ENCODE results near the gene FYB1. TPM values are rescaled to one million over a fixed set of nuclear protein-coding genes. Genes with fewer than 3 reads are reported as not detected.

FYB1 gene
- total and polyA plus RNA-seq, 2 donors (not counting 1 experiment from before 2014, with no cell fraction given), result 1.3 to 1.4 TPM

DNA sequence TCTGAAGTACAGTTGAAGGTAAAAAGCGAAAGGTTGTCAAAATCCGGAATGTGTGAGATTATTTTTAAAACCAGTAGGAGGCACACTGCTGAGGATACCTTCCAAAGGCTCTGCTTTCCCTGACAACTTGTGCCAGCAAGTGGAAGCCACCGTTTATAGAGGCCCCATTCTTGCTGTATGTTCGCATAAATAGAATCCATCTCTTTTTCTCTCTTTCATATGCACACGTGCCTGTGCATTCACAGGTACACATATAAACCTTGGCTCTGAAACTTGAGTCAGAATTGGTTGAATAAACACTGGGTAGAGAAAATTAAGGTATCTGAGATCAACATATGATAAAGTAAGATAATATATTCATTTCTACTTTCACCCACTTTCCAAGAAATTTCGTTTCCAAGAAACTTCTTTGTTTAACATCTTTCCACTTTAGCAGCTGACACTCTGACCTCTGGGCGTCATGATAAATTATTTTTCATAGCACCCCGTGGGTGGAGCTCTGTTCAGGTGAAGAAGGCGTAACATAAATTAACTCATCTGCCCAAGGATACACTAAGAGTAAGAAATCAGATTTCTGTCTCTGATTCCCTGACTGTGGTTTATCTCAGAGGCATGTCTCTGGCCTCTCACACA lies 81.4 kb downstream of the FYB1 start:
- DNase-seq (no peak), ATAC-seq (ENCODE audit: low read depth) (no peak)
- Mint-ChIP-seq H3K27me3 (peaks cover 9% of the 10 kb centered on the region), H3K4me1 (no peaks in the 10 kb centered on the region), H3K4me3 (no peak overlapping the region), H3K27ac (no peak overlapping the region), H3K9me3 (ENCODE audit: insufficient read depth) (no peaks in the 10 kb centered on the region)
- TF ChIP-seq EZH2 (IDR thresholded peaks at IDR 0.05; ENCODE audit: borderline replicate concordance, insufficient read depth, low read depth, low read length, poor library complexity, severe bottlenecking), result no peak
- TF ChIP-seq, protein P1, sequence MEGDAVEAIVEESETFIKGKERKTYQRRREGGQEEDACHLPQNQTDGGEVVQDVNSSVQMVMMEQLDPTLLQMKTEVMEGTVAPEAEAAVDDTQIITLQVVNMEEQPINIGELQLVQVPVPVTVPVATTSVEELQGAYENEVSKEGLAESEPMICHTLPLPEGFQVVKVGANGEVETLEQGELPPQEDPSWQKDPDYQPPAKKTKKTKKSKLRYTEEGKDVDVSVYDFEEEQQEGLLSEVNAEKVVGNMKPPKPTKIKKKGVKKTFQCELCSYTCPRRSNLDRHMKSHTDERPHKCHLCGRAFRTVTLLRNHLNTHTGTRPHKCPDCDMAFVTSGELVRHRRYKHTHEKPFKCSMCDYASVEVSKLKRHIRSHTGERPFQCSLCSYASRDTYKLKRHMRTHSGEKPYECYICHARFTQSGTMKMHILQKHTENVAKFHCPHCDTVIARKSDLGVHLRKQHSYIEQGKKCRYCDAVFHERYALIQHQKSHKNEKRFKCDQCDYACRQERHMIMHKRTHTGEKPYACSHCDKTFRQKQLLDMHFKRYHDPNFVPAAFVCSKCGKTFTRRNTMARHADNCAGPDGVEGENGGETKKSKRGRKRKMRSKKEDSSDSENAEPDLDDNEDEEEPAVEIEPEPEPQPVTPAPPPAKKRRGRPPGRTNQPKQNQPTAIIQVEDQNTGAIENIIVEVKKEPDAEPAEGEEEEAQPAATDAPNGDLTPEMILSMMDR (IDR thresholded peaks at IDR 0.05), result no peak
- H2AFZ ChIP-seq (ENCODE audit: insufficient read depth, low read depth, low read length, poor library complexity, severe bottlenecking), result no peak overlapping the region
- ChIA-PET POLR2A (no interaction called here), CTCF (no interaction called here)
- no peak overlapping the region for H3K4me3 ChIP-seq (ENCODE audit: control extremely low read depth in 1 of 5, extremely low read depth in 1 of 5, insufficient read depth in 1 of 5, low read depth in 2 of 5, low read length in 4 of 5)
- no peaks in the 10 kb centered on the region for H4K20me1 ChIP-seq (ENCODE audit: control insufficient read depth, insufficient read depth, low read length, poor library complexity, severe bottlenecking)
- no peaks in the 10 kb centered on the region for H3K27me3 ChIP-seq (replicated peaks in 1 of 4; ENCODE audit: control extremely low read depth in 1 of 4, control insufficient read depth in 3 of 4, insufficient read depth in 4 of 4, low read length in 3 of 4)
- H3K4me2 ChIP-seq (replicated peaks; ENCODE audit: low read depth, low read length, poor library complexity, severe bottlenecking), result no peak overlapping the region
- no peaks in the 10 kb centered on the region for H3K36me3 ChIP-seq (replicated peaks in 1 of 2; ENCODE audit: control extremely low read depth in 1 of 2, control insufficient read depth in 1 of 2, extremely low read depth in 1 of 2, insufficient read depth in 2 of 2, low read length in 1 of 2)
- 69% methylated on average over 2 of the region's 9 CpGs for WGBS (ENCODE audit: insufficient coverage)
- H3K9ac ChIP-seq (ENCODE audit: low read length), result no peak overlapping the region
- H3K27ac ChIP-seq (ENCODE audit: low read length in 2 of 2), result no peak overlapping the region
- no peaks in the 10 kb centered on the region for H3K79me2 ChIP-seq (ENCODE audit: control insufficient read depth, insufficient read depth, low read length)
- intact Hi-C loops (cut with micrococcal nuclease), result no loop called here
- no peaks in the 10 kb centered on the region for H3K4me1 ChIP-seq (ENCODE audit: control insufficient read depth in 2 of 2, insufficient read depth in 2 of 2, low read length in 2 of 2)
- H3K9me3 ChIP-seq (ENCODE audit: control extremely low read depth in 1 of 3, control insufficient read depth in 2 of 3, insufficient read depth in 1 of 3, low read length in 2 of 3), result no peaks in the 10 kb centered on the region

DNA sequence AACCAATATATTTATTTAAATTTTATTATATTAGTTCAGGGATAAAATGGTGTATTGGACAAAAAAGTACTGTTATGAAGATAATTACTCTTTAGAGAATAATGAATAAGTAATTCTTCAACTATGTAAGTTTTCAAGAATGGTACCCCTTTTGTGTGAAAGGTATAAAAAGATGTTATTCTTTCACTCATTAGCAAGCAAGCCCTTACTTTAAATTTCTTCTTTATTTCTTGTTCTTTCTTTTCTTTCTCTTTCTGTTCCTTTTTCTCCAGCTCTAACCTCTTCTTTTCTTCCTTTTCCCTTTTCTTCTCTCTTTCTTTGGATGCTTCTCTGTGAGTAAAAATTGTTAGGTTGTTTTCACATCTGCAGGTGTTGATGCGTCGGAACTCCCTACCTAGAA lies 82.0 kb downstream of the FYB1 start:
- H4K20me1 ChIP-seq (ENCODE audit: control insufficient read depth, insufficient read depth, low read length, poor library complexity, severe bottlenecking), result no peaks in the 10 kb centered on the region
- H3K79me2 ChIP-seq (ENCODE audit: control insufficient read depth, insufficient read depth, low read length), result no peaks in the 10 kb centered on the region
- H3K9ac ChIP-seq (ENCODE audit: low read length), result no peak overlapping the region
- ATAC-seq (ENCODE audit: low read depth) (no peak), DNase-seq (no peak)
- no peaks in the 10 kb centered on the region for H3K9me3 Mint-ChIP-seq (ENCODE audit: insufficient read depth)
- no peak overlapping the region for H3K4me3 ChIP-seq (ENCODE audit: control extremely low read depth in 1 of 5, extremely low read depth in 1 of 5, insufficient read depth in 1 of 5, low read depth in 2 of 5, low read length in 4 of 5)
- H3K36me3 ChIP-seq (replicated peaks in 1 of 2; ENCODE audit: control extremely low read depth in 1 of 2, control insufficient read depth in 1 of 2, extremely low read depth in 1 of 2, insufficient read depth in 2 of 2, low read length in 1 of 2), result no peaks in the 10 kb centered on the region
- POLR2A ChIA-PET, result no interaction called here
- H3K27me3 ChIP-seq (replicated peaks in 1 of 4; ENCODE audit: control extremely low read depth in 1 of 4, control insufficient read depth in 3 of 4, insufficient read depth in 4 of 4, low read length in 3 of 4), result no peaks in the 10 kb centered on the region
- no peaks in the 10 kb centered on the region for H3K4me1 Mint-ChIP-seq
- H3K4me2 ChIP-seq (replicated peaks; ENCODE audit: low read depth, low read length, poor library complexity, severe bottlenecking), result no peak overlapping the region
- WGBS (ENCODE audit: insufficient coverage), result no CpG with 5 or more reads among the region's 2 CpGs
- H3K4me3 Mint-ChIP-seq, result no peak overlapping the region
- TF ChIP-seq EZH2 (IDR thresholded peaks at IDR 0.05; ENCODE audit: borderline replicate concordance, insufficient read depth, low read depth, low read length, poor library complexity, severe bottlenecking), result no peak
- TF ChIP-seq, protein P1 (IDR thresholded peaks at IDR 0.05), result no peak
- H3K27ac Mint-ChIP-seq, result no peak overlapping the region
- no peaks in the 10 kb centered on the region for H3K4me1 ChIP-seq (ENCODE audit: control insufficient read depth in 2 of 2, insufficient read depth in 2 of 2, low read length in 2 of 2)
- intact Hi-C loops (cut with micrococcal nuclease), result no loop called here
- CTCF ChIA-PET, result no interaction called here
- H3K27me3 Mint-ChIP-seq, result peaks cover 10% of the 10 kb centered on the region
- no peak overlapping the region for H3K27ac ChIP-seq (ENCODE audit: low read length in 2 of 2)
- H3K9me3 ChIP-seq (ENCODE audit: control extremely low read depth in 1 of 3, control insufficient read depth in 2 of 3, insufficient read depth in 1 of 3, low read length in 2 of 3), result no peaks in the 10 kb centered on the region
- H2AFZ ChIP-seq (ENCODE audit: insufficient read depth, low read depth, low read length, poor library complexity, severe bottlenecking), result no peak overlapping the region

Measured in B cell (primary cell).